Dedifferentiated amniotic fluid mesenchymal stem cell (primary cell): ENCODE results near the gene BAZ2A.
"Not testable (repeated sequence)": the region's sequence is repeated elsewhere in the genome, so short reads cannot be mapped to it uniquely, and the experiment has no call there.

Experiments used
- DNase-seq: peaks from one replicate; pipeline ENCODE4 v3.0.0-alpha.2; 2016; ENCODE audit errors: extremely low spot score

BAZ2A gene

GRCh38 chr12:56630180-56630632, at the start of gene BAZ2A:
Gene BAZ2A (minus strand): TSS chr12:56630326. CDS start chr12:56617530, 12,796 bp downstream.
- peak; percentile 71 for DNase-seq

- no peak for DNase-seq
Observed at GRCh38 chr12:56678852-56679251, 48.7 kb upstream of the BAZ2A start.

GRCh38 chr12:56677680-56678079, 47.6 kb upstream of the BAZ2A start:
- DNase-seq = no peak

GRCh38 chr12:56676851-56677580, 46.9 kb upstream of the BAZ2A start:
- no peak for DNase-seq

GRCh38 chr12:56671608-56672007, 41.5 kb upstream of the BAZ2A start:
- no peak for DNase-seq

GRCh38 chr12:56670836-56671235, 40.7 kb upstream of the BAZ2A start:
- no peak for DNase-seq

- DNase-seq = no peak
Observed at GRCh38 chr12:56668197-56668457, 38.0 kb upstream of the BAZ2A start.

GRCh38 chr12:56661979-56662638, 32.0 kb upstream of the BAZ2A start:
- no peak for DNase-seq

GRCh38 chr12:56661560-56661959, 31.4 kb upstream of the BAZ2A start:
- DNase-seq = no peak

- DNase-seq = no peak
Observed at GRCh38 chr12:56658921-56659320, 28.8 kb upstream of the BAZ2A start.

- DNase-seq = no peak
Observed at GRCh38 chr12:56657416-56658379, 27.6 kb upstream of the BAZ2A start.

GRCh38 chr12:56653781-56654180, 23.7 kb upstream of the BAZ2A start:
- not testable (repeated sequence) for DNase-seq

- not testable (repeated sequence) for DNase-seq
Observed at GRCh38 chr12:56648023-56648422, 17.9 kb upstream of the BAZ2A start.

GRCh38 chr12:56645717-56646446, 15.8 kb upstream of the BAZ2A start, which contains the start of gene ATP5F1B:
Gene ATP5F1B (minus strand): TSS chr12:56645984. CDS start chr12:56645963, 21 bp downstream.
- peak; percentile 100 for DNase-seq

- DNase-seq = no peak
Observed at GRCh38 chr12:56645201-56645716, 15.1 kb upstream of the BAZ2A start.

- no peak for DNase-seq
Observed at GRCh38 chr12:56644654-56645053, 14.5 kb upstream of the BAZ2A start.

- DNase-seq = no peak
Observed at GRCh38 chr12:56641219-56641618, 11.1 kb upstream of the BAZ2A start.

- DNase-seq = no peak
Observed at GRCh38 chr12:56637621-56638020, 7.5 kb upstream of the BAZ2A start.

- peak; percentile 100 for DNase-seq
Observed at GRCh38 chr12:56636675-56637540, 6.8 kb upstream of the BAZ2A start.
